Measurements from ENCODE around the gene HLCS. TPM values are rescaled to one million over a fixed set of nuclear protein-coding genes. Genes with fewer than 3 reads are reported as not detected.

Gene HLCS
- total RNA-seq, result 29.7 and 52.5 TPM in 2 replicates

GRCh38 chr21:36966066-36966820, at the start of gene HLCS:
HLCS (minus strand) TSS chr21:36966669; CDS start chr21:36966638, 31 bp downstream.

GRCh38 chr21:37006486-37007291, 40.2 kb upstream of the HLCS start, which contains the start of gene RIPPLY3:
RIPPLY3 (plus strand) TSS chr21:37006702; CDS start chr21:37006773, 71 bp downstream.

Other genes with a start within 250 kb of the HLCS start
- gene RIPPLY3, start 40.0 kb upstream of the HLCS start, total RNA-seq, result under 0.01 and 0.07 TPM in 2 replicates
- gene PIGP, start 106.4 kb upstream of the HLCS start, total RNA-seq, result 5.5 and 6.3 TPM in 2 replicates
- gene TTC3, start 106.6 kb upstream of the HLCS start, total RNA-seq, result 149 and 181 TPM in 2 replicates